Liver (tissue), 3 donors: ENCODE measurements around the gene SUN3.

Experiments
- ATF3 ChIP-seq: IDR thresholded peaks from 2 replicates; pipeline ENCODE4 v1.6.1; 2016; ENCODE audit warnings: antibody characterized with exemption
- CTCF ChIP-seq: fragments of 150-350 bp; IDR thresholded peaks from 2 replicates; pipeline ENCODE4 v1.5.1; 2017; ENCODE audit warnings: improper control_type of control experiment, low read depth, low read length; ENCODE audit not compliant: missing input control
- FOXA1 ChIP-seq: IDR thresholded peaks from 2 replicates; pipeline ENCODE4 v1.6.1; 2016; ENCODE audit warnings: antibody characterized with exemption
- GABPA ChIP-seq, 2 donors: IDR thresholded peaks in 1 of 2; conservative IDR thresholded peaks in 1 of 2; 2 replicates each; pipeline ENCODE4 v1.6.1; 2016; ENCODE audit warnings: antibody characterized with exemption in 2 of 2, mild to moderate bottlenecking in 1 of 2, moderate library complexity in 1 of 2
- JUND ChIP-seq, 2 donors: IDR thresholded peaks; 2 replicates each; pipeline ENCODE4 v1.6.1; 2016; ENCODE audit warnings: antibody characterized with exemption in 2 of 2
- REST ChIP-seq: IDR thresholded peaks from 2 replicates; pipeline ENCODE4 v1.6.1; 2016; ENCODE audit warnings: antibody characterized with exemption, mild to moderate bottlenecking
- RXRA ChIP-seq, 2 donors: IDR thresholded peaks; 2 replicates each; pipeline ENCODE4 v1.6.1; 2017 to 2018; ENCODE audit warnings: antibody characterized with exemption in 2 of 2, mild to moderate bottlenecking in 1 of 2
- SP1 ChIP-seq: IDR thresholded peaks from 2 replicates; pipeline ENCODE4 v1.6.1; 2018; ENCODE audit warnings: antibody characterized with exemption, mild to moderate bottlenecking
- YY1 ChIP-seq: IDR thresholded peaks from 2 replicates; pipeline ENCODE4 v1.6.1; 2016; ENCODE audit warnings: antibody characterized with exemption, mild to moderate bottlenecking
- donor health status: healthy.
- donor health status: healthy.

GRCh38 chr7:48059706-48060105 is 30.8 kb upstream of the SUN3 start:
- TF ChIP-seq REST (no peak), CTCF (no peak), YY1 (no peak), GABPA (IDR thresholded peaks at IDR 0.05 in 1 of 2, conservative IDR thresholded peaks at IDR 0.05 in 1 of 2) (no peak), RXRA (IDR thresholded peaks at IDR 0.05) (no peak), SP1 (no peak), FOXA1 (no peak), ATF3 (no peak), JUND (IDR thresholded peaks at IDR 0.05) (no peak)
